Glutamatergic neuron (in vitro differentiated cells): ENCODE data around the gene PRKCA. TPM values are rescaled to one million over a fixed set of nuclear protein-coding genes. Genes with fewer than 3 reads are reported as not detected.

ENCODE experiments used
- DNase-seq: peaks from one replicate; pipeline ENCODE4 v3.0.0; 2022
- H3K27ac Mint-ChIP-seq: one replicate; pipeline ENCODE4 v1.8.0; 2020; ENCODE audit warnings: mild to moderate bottlenecking, mixed read lengths, inconsistent platforms; ENCODE audit not compliant: unreplicated experiment
- H3K27me3 Mint-ChIP-seq: one replicate; pipeline ENCODE4 v1.8.0; 2020; ENCODE audit warnings: mild to moderate bottlenecking, moderate library complexity, mixed read lengths, inconsistent platforms; ENCODE audit not compliant: unreplicated experiment
- H3K36me3 Mint-ChIP-seq: one replicate; pipeline ENCODE4 v1.8.0; 2020; ENCODE audit warnings: mild to moderate bottlenecking, mixed read lengths, inconsistent platforms; ENCODE audit not compliant: unreplicated experiment
- H3K4me1 Mint-ChIP-seq: one replicate; pipeline ENCODE4 v1.8.0; 2020; ENCODE audit warnings: mild to moderate bottlenecking, low read depth, mixed read lengths, inconsistent platforms; ENCODE audit not compliant: unreplicated experiment
- H3K4me3 Mint-ChIP-seq: one replicate; pipeline ENCODE4 v1.8.0; 2020; ENCODE audit warnings: mild to moderate bottlenecking, mixed read lengths, inconsistent platforms; ENCODE audit not compliant: unreplicated experiment
- H3K9me3 Mint-ChIP-seq: one replicate; pipeline ENCODE4 v1.8.0; 2020; ENCODE audit warnings: mild to moderate bottlenecking, moderate library complexity, mixed read lengths, inconsistent platforms; ENCODE audit not compliant: unreplicated experiment
- CTCF ChIP-seq: fragments of 200-600 bp; sonication (generic); IDR thresholded peaks from one replicate; pipeline ENCODE4 v1.5.0; 2021; ENCODE audit not compliant: partially characterized antibody, unreplicated experiment
- total RNA-seq: library from RNA; stranded (reverse); fragmentation: NEBNext Ultra II Directional; extraction: Animal tissue kit (Norgen Biotek cat#: 25700); gene quantifications from one replicate; pipeline ENCODE4 v1.2.1, GENCODE V29; 2021; ENCODE audit not compliant: unreplicated experiment

PRKCA gene
- total RNA-seq, 1 donor from 2014 or later = 2.2 TPM

DNA sequence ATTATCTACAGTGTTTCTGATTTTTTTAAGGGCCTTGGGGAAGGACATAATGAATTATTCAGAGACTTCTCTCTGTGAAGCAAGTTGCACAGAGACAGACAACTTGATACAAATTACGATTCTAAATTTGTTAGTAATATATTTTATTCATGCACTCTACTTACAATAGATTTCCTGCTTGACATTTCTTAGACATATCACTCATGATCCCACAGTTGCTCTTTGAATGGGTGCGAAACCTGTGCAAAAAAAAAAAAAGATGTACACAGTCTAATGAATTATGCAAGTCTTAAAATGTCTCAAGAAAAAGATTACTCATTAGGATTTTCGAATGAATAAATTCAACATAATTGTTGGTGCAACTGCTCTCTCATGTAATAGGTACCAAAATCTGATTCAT lies 254.8 kb downstream of the PRKCA start:
- peaks cover 2% of the 10 kb centered on the region for H3K27me3 Mint-ChIP-seq
- H3K9me3 Mint-ChIP-seq = no peaks in the 10 kb centered on the region
- no peak for DNase-seq
- H3K36me3 Mint-ChIP-seq = peaks cover 11% of the 10 kb centered on the region
- no peak for TF ChIP-seq CTCF
- no peak overlapping the region for H3K4me3 Mint-ChIP-seq
- H3K4me1 Mint-ChIP-seq = no peaks in the 10 kb centered on the region
- H3K27ac Mint-ChIP-seq = no peak overlapping the region

GRCh38 chr17:66557886-66558285 lies 255.5 kb downstream of the PRKCA start:
- H3K9me3 Mint-ChIP-seq = no peaks in the 10 kb centered on the region
- peaks cover 11% of the 10 kb centered on the region for H3K36me3 Mint-ChIP-seq
- no peak overlapping the region for H3K27ac Mint-ChIP-seq

DNA sequence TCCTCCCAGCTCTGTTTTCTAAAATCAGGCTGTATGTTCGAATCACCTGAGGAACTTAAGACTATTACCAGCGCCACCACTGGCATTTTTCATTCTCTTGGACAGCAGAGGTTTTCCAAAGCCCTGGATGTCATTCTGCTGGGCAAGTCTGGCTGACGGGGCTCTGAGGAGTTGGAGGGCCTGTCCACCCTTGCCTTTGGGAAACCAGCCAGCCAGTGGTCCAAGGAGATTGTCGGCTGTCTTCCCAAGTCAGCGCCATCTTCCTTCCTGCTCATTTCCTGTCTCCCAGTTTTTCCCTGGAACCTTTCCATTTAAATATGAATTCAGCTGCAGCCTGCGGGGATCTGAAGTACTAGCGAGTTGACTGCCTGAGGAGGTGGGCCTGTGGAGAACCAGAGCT lies 258.3 kb downstream of the PRKCA start:
- Mint-ChIP-seq H3K27me3 (peaks cover 2% of the 10 kb centered on the region), H3K4me3 (no peak overlapping the region), H3K4me1 (no peaks in the 10 kb centered on the region), H3K36me3 (peaks cover 4% of the 10 kb centered on the region), H3K27ac (no peak overlapping the region), H3K9me3 (no peaks in the 10 kb centered on the region)
- DNase-seq = no peak
- TF ChIP-seq CTCF = no peak

More at GRCh38 chr17:66557886-66558285, 255.5 kb downstream of the PRKCA start:
- no peak overlapping the region for H3K4me3 Mint-ChIP-seq
- peaks cover 2% of the 10 kb centered on the region for H3K27me3 Mint-ChIP-seq
- no peaks in the 10 kb centered on the region for H3K4me1 Mint-ChIP-seq
- TF ChIP-seq CTCF = no peak
- DNase-seq = no peak

DNA sequence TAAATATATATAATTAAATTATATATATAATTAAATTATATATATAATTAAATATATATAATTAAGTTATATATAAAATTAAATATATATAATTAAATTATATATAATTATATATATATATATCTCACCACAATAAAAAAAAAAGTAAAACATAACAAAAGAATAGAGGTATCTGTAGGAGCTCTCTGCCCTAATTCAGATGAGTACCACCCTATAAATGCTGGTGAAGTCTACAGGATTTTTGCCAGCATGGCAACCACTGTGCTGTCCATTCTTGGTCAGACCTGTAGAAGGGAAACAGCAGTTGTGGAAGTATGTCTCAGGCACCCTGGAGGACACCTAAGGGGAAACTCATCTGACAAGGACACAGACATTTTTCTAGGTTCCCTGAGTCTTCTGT lies 259.7 kb downstream of the PRKCA start:
- no peaks in the 10 kb centered on the region for H3K9me3 Mint-ChIP-seq
- no peak overlapping the region for H3K27ac Mint-ChIP-seq
- H3K27me3 Mint-ChIP-seq = peaks cover 2% of the 10 kb centered on the region
- no peak for DNase-seq
- peaks cover 4% of the 10 kb centered on the region for H3K36me3 Mint-ChIP-seq
- no peak for TF ChIP-seq CTCF
- no peaks in the 10 kb centered on the region for H3K4me1 Mint-ChIP-seq
- no peak overlapping the region for H3K4me3 Mint-ChIP-seq

- TF ChIP-seq CTCF = no peak
- H3K4me3 Mint-ChIP-seq = no peak overlapping the region
- H3K27ac Mint-ChIP-seq = no peak overlapping the region
- peaks cover 1% of the 10 kb centered on the region for H3K9me3 Mint-ChIP-seq
- DNase-seq = no peak
- peaks cover 4% of the 10 kb centered on the region for H3K36me3 Mint-ChIP-seq
- H3K4me1 Mint-ChIP-seq = no peaks in the 10 kb centered on the region
- no peaks in the 10 kb centered on the region for H3K27me3 Mint-ChIP-seq
Observed at GRCh38 chr17:66564992-66565465, 262.6 kb downstream of the PRKCA start.
